Neuron (in vitro differentiated cells): ENCODE measurements around the gene PLEKHB1.

Experiments used
- H2AFZ ChIP-seq: one replicate; pipeline ENCODE4 v1.6.1; 2013; ENCODE audit warnings: low read depth, mild to moderate bottlenecking, inconsistent platforms, low read length, moderate library complexity
- H3K27me3 ChIP-seq: one replicate; pipeline ENCODE4 v1.6.1; 2013; ENCODE audit warnings: low read length; ENCODE audit not compliant: insufficient read depth
- H3K36me3 ChIP-seq: one replicate; pipeline ENCODE4 v1.6.1; 2013; ENCODE audit warnings: low read length; ENCODE audit not compliant: insufficient read depth
- H3K4me1 ChIP-seq: one replicate; pipeline ENCODE4 v1.6.1; 2013; ENCODE audit warnings: low read length; ENCODE audit not compliant: insufficient read depth
- H3K4me3 ChIP-seq: 2 replicates; pipeline ENCODE4 v1.5.1; 2013; ENCODE audit warnings: mild to moderate bottlenecking, low read length, moderate library complexity
- H3K9me3 ChIP-seq: one replicate; pipeline ENCODE4 v1.6.1; 2013; ENCODE audit warnings: low read length

Gene PLEKHB1

GRCh38 chr11:73635721-73636120, 10.7 kb upstream of the PLEKHB1 start:
- Histone ChIP-seq H3K27me3 (no peaks in the 10 kb centered on the region), H3K4me1 (no peaks in the 10 kb centered on the region), H3K4me3 (no peak overlapping the region), H2AFZ (no peak overlapping the region), H3K36me3 (no peaks in the 10 kb centered on the region), H3K9me3 (no peaks in the 10 kb centered on the region)

GRCh38 chr11:73636249-73636648, 10.1 kb upstream of the PLEKHB1 start:
- Histone ChIP-seq H3K4me1 (no peaks in the 10 kb centered on the region), H3K9me3 (no peaks in the 10 kb centered on the region), H3K27me3 (no peaks in the 10 kb centered on the region), H2AFZ (no peak overlapping the region), H3K36me3 (no peaks in the 10 kb centered on the region), H3K4me3 (no peak overlapping the region)

DNA sequence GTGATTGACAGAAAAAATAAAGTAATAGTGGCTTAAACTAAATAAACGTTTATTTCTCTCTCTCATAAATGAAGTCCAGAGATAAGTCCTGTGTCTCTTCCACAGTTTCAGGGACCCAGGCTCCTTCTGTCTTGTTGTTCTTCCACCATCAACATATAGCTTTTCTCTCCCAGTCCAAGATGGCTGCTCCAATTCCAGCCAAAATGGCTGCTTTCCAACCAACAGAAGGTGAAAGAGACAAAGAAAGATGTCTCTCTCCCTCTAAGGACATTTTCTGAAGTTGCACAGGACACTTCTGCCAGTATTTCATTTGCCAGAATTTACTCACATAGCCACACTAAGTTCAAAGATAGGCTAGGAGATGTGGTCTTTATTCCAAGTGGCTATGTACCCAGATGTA, 9.4 kb upstream of the PLEKHB1 start:
- H3K36me3 ChIP-seq: no peaks in the 10 kb centered on the region
- no peaks in the 10 kb centered on the region for H3K27me3 ChIP-seq
- H3K4me3 ChIP-seq: no peak overlapping the region
- peak overlapping the region; percentile 46 for H2AFZ ChIP-seq
- no peaks in the 10 kb centered on the region for H3K9me3 ChIP-seq
- H3K4me1 ChIP-seq: no peaks in the 10 kb centered on the region

- Histone ChIP-seq H3K36me3 (no peaks in the 10 kb centered on the region), H3K9me3 (no peaks in the 10 kb centered on the region), H3K4me3 (no peak overlapping the region)
Measured at GRCh38 chr11:73640592-73640991, 5.8 kb upstream of the PLEKHB1 start.

DNA sequence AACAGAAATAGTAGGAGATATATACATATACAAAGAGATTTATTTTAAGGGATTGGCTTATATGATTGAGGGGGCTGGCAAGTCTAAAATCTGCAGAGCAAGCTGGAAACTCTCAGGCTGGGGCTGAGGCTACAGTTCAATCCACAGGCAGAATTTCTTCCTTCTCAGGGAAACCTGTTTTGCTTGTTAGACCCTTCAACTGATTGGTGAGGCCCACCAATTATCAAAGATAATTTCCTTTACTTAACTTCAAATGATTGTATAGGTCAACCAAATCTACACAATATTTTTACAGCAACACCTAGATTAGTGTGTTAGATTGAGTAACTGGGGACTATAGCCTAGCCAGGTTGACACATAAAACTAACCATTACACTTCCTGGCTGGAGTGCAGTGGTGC, 4.7 kb upstream of the PLEKHB1 start:
- H3K9me3 ChIP-seq: no peaks in the 10 kb centered on the region
- H2AFZ ChIP-seq: no peak overlapping the region
- H3K36me3 ChIP-seq: no peaks in the 10 kb centered on the region
- H3K4me3 ChIP-seq: no peak overlapping the region
- peaks cover 14% of the 10 kb centered on the region for H3K4me1 ChIP-seq
- no peaks in the 10 kb centered on the region for H3K27me3 ChIP-seq

More at GRCh38 chr11:73640592-73640991, 5.8 kb upstream of the PLEKHB1 start:
- Histone ChIP-seq H3K27me3 (no peaks in the 10 kb centered on the region), H3K4me1 (peaks cover 4% of the 10 kb centered on the region), H2AFZ (no peak overlapping the region)

- H2AFZ ChIP-seq: peak overlapping the region; percentile 8
- H3K36me3 ChIP-seq: no peaks in the 10 kb centered on the region
- no peak overlapping the region for H3K4me3 ChIP-seq
- no peaks in the 10 kb centered on the region for H3K9me3 ChIP-seq
- H3K4me1 ChIP-seq: peaks cover 42% of the 10 kb centered on the region
- no peaks in the 10 kb centered on the region for H3K27me3 ChIP-seq
Measured at GRCh38 chr11:73645121-73645969, 1.0 kb upstream of the PLEKHB1 start.

DNA sequence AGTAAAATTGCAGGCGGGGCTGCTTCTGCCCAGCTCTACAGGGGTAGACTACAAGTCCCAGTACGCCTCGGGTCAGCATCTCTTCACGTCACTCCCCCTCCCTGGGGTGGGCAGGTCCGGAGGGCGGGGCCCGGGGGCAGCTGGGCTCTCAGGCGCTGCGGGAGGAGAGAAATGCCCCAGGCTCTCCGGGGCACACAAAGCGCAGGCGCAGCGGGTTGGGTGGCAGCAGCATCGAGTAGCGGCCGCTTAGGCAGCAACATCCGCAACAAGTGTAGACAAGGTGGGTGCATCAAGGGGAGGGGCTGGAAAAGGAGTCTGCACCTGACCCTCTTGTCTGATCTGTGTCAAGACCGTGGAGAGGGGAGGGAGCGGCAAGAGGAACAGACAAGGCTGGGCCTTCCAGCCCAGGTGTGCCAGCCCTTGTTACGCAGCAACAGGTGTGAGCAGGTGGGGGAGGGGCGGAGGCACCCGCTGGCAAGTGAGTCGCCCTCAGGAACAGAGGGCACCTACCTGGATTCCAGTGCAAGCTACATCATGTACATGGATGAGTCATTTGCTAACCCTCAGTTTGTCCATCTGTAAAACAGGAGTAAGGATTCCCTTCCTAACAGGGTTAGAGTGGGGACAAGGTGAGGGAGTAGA, 1.2 kb downstream of the PLEKHB1 start:
- H3K9me3 ChIP-seq: no peaks in the 10 kb centered on the region
- no peak overlapping the region for H2AFZ ChIP-seq
- no peak overlapping the region for H3K4me3 ChIP-seq
- H3K27me3 ChIP-seq: no peaks in the 10 kb centered on the region
- peaks cover 55% of the 10 kb centered on the region for H3K4me1 ChIP-seq
- H3K36me3 ChIP-seq: no peaks in the 10 kb centered on the region

DNA sequence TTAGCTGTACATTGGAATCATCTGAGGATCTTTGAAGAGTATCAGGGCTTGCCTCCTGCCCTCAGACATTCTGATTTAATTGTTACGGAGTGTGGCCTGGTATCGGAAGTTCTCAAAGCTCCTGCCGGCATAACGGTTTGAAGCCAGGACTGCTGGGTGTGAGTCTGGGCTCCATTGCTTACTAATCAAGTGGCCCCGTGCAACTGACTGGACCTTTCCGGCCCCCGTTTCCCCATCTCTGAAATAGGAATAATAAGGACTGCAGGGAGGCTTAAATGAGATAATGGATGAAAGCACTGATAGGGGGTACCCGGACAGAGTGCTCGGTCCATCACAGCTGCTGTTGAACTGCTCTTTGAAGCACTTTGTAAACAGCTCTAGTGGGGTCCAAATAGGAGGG, 1.7 kb downstream of the PLEKHB1 start:
- Histone ChIP-seq H3K9me3 (no peaks in the 10 kb centered on the region), H3K36me3 (no peaks in the 10 kb centered on the region), H3K4me3 (no peak overlapping the region), H3K27me3 (no peaks in the 10 kb centered on the region), H2AFZ (peak overlapping the region; percentile 13), H3K4me1 (peaks cover 61% of the 10 kb centered on the region)

DNA sequence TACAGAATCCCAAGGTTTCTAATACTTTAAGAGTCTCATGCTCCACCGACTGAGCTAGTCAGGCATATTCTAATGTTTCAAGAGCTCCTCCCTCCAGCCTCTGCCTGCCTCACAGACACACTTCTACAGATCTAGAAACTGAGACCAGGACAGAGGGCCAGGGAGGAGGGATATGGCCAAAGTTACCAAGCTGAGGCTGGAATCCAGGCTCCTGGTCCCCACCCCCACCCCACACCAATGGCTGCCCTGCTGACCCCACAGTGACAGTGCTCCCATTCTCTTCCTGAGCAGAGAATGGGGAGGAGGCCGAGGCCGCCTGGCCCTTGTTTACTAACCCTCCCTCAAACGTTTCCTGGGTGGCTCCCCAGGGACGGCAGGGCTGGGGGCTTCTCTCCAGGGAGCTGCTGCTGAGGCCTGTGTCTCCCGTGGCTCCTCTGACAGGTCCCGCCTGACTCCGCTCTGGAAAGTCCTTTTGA, 2.2 kb downstream of the PLEKHB1 start:
- no peaks in the 10 kb centered on the region for H3K36me3 ChIP-seq
- no peak overlapping the region for H3K4me3 ChIP-seq
- no peaks in the 10 kb centered on the region for H3K9me3 ChIP-seq
- H3K4me1 ChIP-seq: peaks cover 61% of the 10 kb centered on the region
- peak overlapping the region; percentile 13 for H2AFZ ChIP-seq
- H3K27me3 ChIP-seq: no peaks in the 10 kb centered on the region

GRCh38 chr11:73649206-73649605, 2.8 kb downstream of the PLEKHB1 start:
- Histone ChIP-seq H3K9me3 (no peaks in the 10 kb centered on the region), H2AFZ (no peak overlapping the region), H3K4me1 (peaks cover 61% of the 10 kb centered on the region), H3K36me3 (no peaks in the 10 kb centered on the region), H3K27me3 (no peaks in the 10 kb centered on the region), H3K4me3 (no peak overlapping the region)

DNA sequence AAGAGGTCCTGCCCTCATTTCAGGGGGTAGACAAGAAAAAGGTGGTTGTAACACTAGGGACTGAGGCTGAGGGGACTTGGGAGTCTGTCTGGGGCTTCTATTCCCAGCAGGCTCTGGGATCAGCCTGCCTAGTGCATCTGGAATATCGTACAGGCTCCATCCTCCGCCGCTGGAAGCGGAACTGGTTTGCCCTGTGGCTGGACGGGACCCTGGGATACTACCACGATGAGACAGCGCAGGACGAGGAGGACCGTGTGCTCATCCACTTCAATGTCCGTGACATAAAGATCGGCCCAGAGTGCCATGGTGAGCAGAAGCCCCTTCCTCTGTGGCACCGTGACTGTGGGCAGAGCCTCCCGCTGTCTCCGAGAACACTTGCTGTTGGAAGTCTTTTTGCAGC, 4.0 kb downstream of the PLEKHB1 start:
- peaks cover 65% of the 10 kb centered on the region for H3K4me1 ChIP-seq
- no peak overlapping the region for H3K4me3 ChIP-seq
- no peaks in the 10 kb centered on the region for H3K36me3 ChIP-seq
- H2AFZ ChIP-seq: no peak overlapping the region
- no peaks in the 10 kb centered on the region for H3K27me3 ChIP-seq
- H3K9me3 ChIP-seq: no peaks in the 10 kb centered on the region

DNA sequence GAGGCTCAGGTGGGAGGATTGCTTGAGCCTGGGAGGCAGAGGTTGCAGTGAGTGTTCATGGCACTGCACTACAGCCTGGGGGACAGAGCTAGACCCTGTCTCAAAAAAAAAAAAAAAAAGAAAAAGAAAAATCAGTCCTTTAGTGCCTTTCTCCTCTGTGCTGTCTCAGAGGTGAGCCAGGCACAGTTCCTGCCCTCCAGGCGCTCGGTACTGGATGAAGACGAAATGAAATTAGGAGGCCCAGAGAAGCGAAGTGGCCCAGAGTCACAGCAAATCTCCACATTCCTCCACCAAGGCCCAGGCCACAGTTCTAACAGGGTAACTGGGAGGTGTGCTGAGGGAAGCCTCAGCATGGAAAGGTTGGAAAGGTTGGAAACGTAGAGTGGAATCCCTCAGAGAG, 4.9 kb downstream of the PLEKHB1 start:
- Histone ChIP-seq H2AFZ (no peak overlapping the region), H3K4me3 (no peak overlapping the region), H3K4me1 (peaks cover 56% of the 10 kb centered on the region), H3K9me3 (no peaks in the 10 kb centered on the region), H3K36me3 (no peaks in the 10 kb centered on the region), H3K27me3 (no peaks in the 10 kb centered on the region)

GRCh38 chr11:73651661-73652045, 5.3 kb downstream of the PLEKHB1 start:
- peaks cover 52% of the 10 kb centered on the region for H3K4me1 ChIP-seq

More at GRCh38 chr11:73651661-73652045, 5.3 kb downstream of the PLEKHB1 start:
- H3K36me3 ChIP-seq: no peaks in the 10 kb centered on the region
- no peaks in the 10 kb centered on the region for H3K27me3 ChIP-seq
- H3K9me3 ChIP-seq: no peaks in the 10 kb centered on the region
- H3K4me3 ChIP-seq: no peak overlapping the region
- no peak overlapping the region for H2AFZ ChIP-seq
